GM18508 (cell line): Measurements from ENCODE around the gene LRRC28.

Source experiments
- ATAC-seq: cut with Tn5 transposase; IDR thresholded peaks from one replicate; pipeline ENCODE4 v1.9.1; 2021; ENCODE audit warnings: moderate number of reproducible peaks; ENCODE audit not compliant: insufficient read depth, unreplicated experiment

The LRRC28 gene

GRCh38 chr15:99412082-99412481, 160.8 kb downstream of the LRRC28 start:
- ATAC-seq: no peak

GRCh38 chr15:99412626-99413025, 161.3 kb downstream of the LRRC28 start:
- ATAC-seq: no peak

- no peak for ATAC-seq
Measured at GRCh38 chr15:99413955-99414754, 162.9 kb downstream of the LRRC28 start.

GRCh38 chr15:99414755-99415731, 163.8 kb downstream of the LRRC28 start:
- ATAC-seq: no peak

- ATAC-seq: no peak
Measured at GRCh38 chr15:99416191-99417188, 165.2 kb downstream of the LRRC28 start.

GRCh38 chr15:99421172-99421656, 169.9 kb downstream of the LRRC28 start:
- no peak for ATAC-seq

- ATAC-seq: no peak
Measured at GRCh38 chr15:99421758-99422157, 170.5 kb downstream of the LRRC28 start.

- ATAC-seq: no peak
Measured at GRCh38 chr15:99423186-99424130, 172.2 kb downstream of the LRRC28 start.

GRCh38 chr15:99424131-99424571, 172.9 kb downstream of the LRRC28 start:
- ATAC-seq: no peak

- no peak for ATAC-seq
Measured at GRCh38 chr15:99424978-99425656, 173.8 kb downstream of the LRRC28 start.

- ATAC-seq: no peak
Measured at GRCh38 chr15:99425657-99426301, 174.5 kb downstream of the LRRC28 start.

GRCh38 chr15:99426431-99427105, 175.3 kb downstream of the LRRC28 start:
- ATAC-seq: no peak

- ATAC-seq: no peak
Measured at GRCh38 chr15:99427210-99427609, 175.9 kb downstream of the LRRC28 start.

- ATAC-seq: no peak
Measured at GRCh38 chr15:99427668-99428361, 176.5 kb downstream of the LRRC28 start.

- no peak for ATAC-seq
Measured at GRCh38 chr15:99429681-99430081, 178.4 kb downstream of the LRRC28 start.

- no peak for ATAC-seq
Measured at GRCh38 chr15:99430881-99431401, 179.7 kb downstream of the LRRC28 start.
